H1 (cell line): ENCODE measurements around the gene GTF2F2. TPM values are rescaled to one million over a fixed set of nuclear protein-coding genes. Genes with fewer than 3 reads are reported as not detected.

Experiments
- CTCF ChIA-PET: fragments of 300-600 bp; sonication (Branson Sonifier 250); formaldehyde crosslinking; loops from one replicate; lab custom pipeline; 2021; ENCODE audit not compliant: partially characterized antibody; lab: Charles Lee
- POLR2A ChIA-PET: fragments of 300-600 bp; sonication (Branson Sonifier 250); formaldehyde crosslinking; loops from one replicate; lab custom pipeline; 2021; ENCODE audit warnings: inconsistent platforms; ENCODE audit not compliant: partially characterized antibody; lab: Charles Lee
- DNase-seq, 2 experiments: peaks; one replicate each; pipeline versions ENCODE4 v3.0.0 to v3.0.0-alpha.2; 2010 to 2022; ENCODE audit warnings: low spot score in 2 of 2, low read depth in 1 of 2, mixed read lengths in 1 of 2
- FAIRE-seq: peaks from 2 replicates; lab custom pipeline; 2011; peaks lifted over from hg19 to GRCh38; lab: Jason Lieb, UNC
- H2AFZ ChIP-seq: 2 replicates; pipeline ENCODE4 v1.8.1; 2012; ENCODE audit warnings: low read length, inconsistent platforms
- H2AK5ac ChIP-seq: 2 replicates; pipeline ENCODE4 v1.6.1; 2013; ENCODE audit warnings: low read depth, low read length
- H2BK120ac ChIP-seq: replicated peaks from 2 replicates; pipeline ENCODE3; 2013; ENCODE audit warnings: low read depth, low read length, inconsistent platforms
- H2BK12ac ChIP-seq: 2 replicates; pipeline ENCODE4 v1.6.1; 2013; ENCODE audit warnings: low read depth, low read length
- H2BK15ac ChIP-seq: 2 replicates; pipeline ENCODE4 v1.6.1; 2013; ENCODE audit warnings: low read length
- H2BK20ac ChIP-seq: 2 replicates; pipeline ENCODE4 v1.6.1; 2013; ENCODE audit warnings: low read length
- H2BK5ac ChIP-seq: 2 replicates; pipeline ENCODE4 v1.6.1; 2013; ENCODE audit warnings: low read depth, low read length
- H3K14ac ChIP-seq: 2 replicates; pipeline ENCODE4 v1.6.1; 2013; ENCODE audit warnings: inconsistent platforms; ENCODE audit not compliant: insufficient read length
- H3K18ac ChIP-seq: 2 replicates; pipeline ENCODE4 v1.6.1; 2013; ENCODE audit warnings: low read length; ENCODE audit errors: extremely low read depth
- H3K23ac ChIP-seq: 2 replicates; pipeline ENCODE4 v1.6.1; 2013; ENCODE audit warnings: inconsistent platforms; ENCODE audit not compliant: insufficient read length
- H3K23me2 ChIP-seq: 2 replicates; pipeline ENCODE4 v1.6.1; 2013; ENCODE audit warnings: low read depth, low read length
- H3K27ac ChIP-seq: 2 replicates; pipeline ENCODE4 v1.6.1; 2011; ENCODE audit warnings: low read depth, low read length, inconsistent platforms
- H3K27me3 ChIP-seq, 4 experiments: replicated peaks in 1 of 4; 1 replicate in 1 of 4; 2 replicates in 3 of 4; pipeline versions ENCODE4 v1.6.1 to v1.8.1; 2011 to 2013; ENCODE audit warnings: low read length in 3 of 4, mild to moderate bottlenecking in 3 of 4, inconsistent platforms in 2 of 4, mixed read lengths in 2 of 4, moderate library complexity in 1 of 4; ENCODE audit not compliant: control insufficient read depth in 3 of 4, insufficient read depth in 3 of 4; ENCODE audit errors: extremely low read depth in 1 of 4
- H3K36me3 ChIP-seq, 4 experiments: 2 replicates each; pipeline versions ENCODE4 v1.6.1 to v1.8.1; 2011 to 2013; ENCODE audit warnings: mild to moderate bottlenecking in 4 of 4, low read length in 3 of 4, moderate library complexity in 2 of 4, control low read depth in 1 of 4, inconsistent platforms in 1 of 4; ENCODE audit not compliant: insufficient read depth in 4 of 4, control insufficient read depth in 2 of 4
- H3K4ac ChIP-seq: replicated peaks from 2 replicates; pipeline ENCODE3; 2013; ENCODE audit warnings: low read length, low read depth, mixed read lengths, inconsistent platforms; ENCODE audit not compliant: insufficient read length
- H3K4me1 ChIP-seq, 4 experiments: replicated peaks in 1 of 4; 1 replicate in 1 of 4; 2 replicates in 3 of 4; pipeline versions ENCODE4 v1.6.1 to v1.8.1; 2011 to 2013; ENCODE audit warnings: low read length in 3 of 4, inconsistent platforms in 2 of 4, mixed read lengths in 1 of 4; ENCODE audit not compliant: insufficient read depth in 4 of 4, control insufficient read depth in 3 of 4
- H3K4me2 ChIP-seq, 2 experiments: 2 replicates each; pipeline versions ENCODE4 v1.6.1 to v1.8.1; 2011 to 2013; ENCODE audit warnings: low read depth in 2 of 2, low read length in 2 of 2, control low read depth in 1 of 2, inconsistent platforms in 1 of 2, mild to moderate bottlenecking in 1 of 2; ENCODE audit not compliant: insufficient read depth in 1 of 2
- H3K4me3 ChIP-seq, 4 experiments: fragments of 200-600, 300-600 bp in 1 of 4; sonication (generic), shearing (Covaris generic), sonication (Bioruptor Twin) in 1 of 4; 2 replicates each; pipeline versions ENCODE4 v1.5.1 to v1.8.1; 2011 to 2016; ENCODE audit warnings: low read length in 4 of 4, low read depth in 3 of 4, control low read depth in 2 of 4, inconsistent platforms in 2 of 4, mild to moderate bottlenecking in 2 of 4, mixed read lengths in 1 of 4, moderate library complexity in 1 of 4; ENCODE audit not compliant: insufficient read depth in 2 of 4; ENCODE audit errors: extremely low read depth in 1 of 4
- H3K56ac ChIP-seq: replicated peaks from 2 replicates; pipeline ENCODE3; 2013; ENCODE audit warnings: low read depth, mild to moderate bottlenecking, mixed read lengths, low read length, inconsistent platforms; ENCODE audit not compliant: insufficient read length
- H3K79me1 ChIP-seq: 2 replicates; pipeline ENCODE4 v1.6.1; 2013; ENCODE audit warnings: low read depth, low read length, control low read depth
- H3K79me2 ChIP-seq, 2 experiments: 2 replicates each; pipeline versions ENCODE4 v1.6.1 to v1.8.1; 2012 to 2013; ENCODE audit warnings: low read length in 2 of 2, mild to moderate bottlenecking in 2 of 2, inconsistent platforms in 1 of 2; ENCODE audit not compliant: insufficient read depth in 2 of 2, control insufficient read depth in 1 of 2
- H3K9ac ChIP-seq, 4 experiments: replicated peaks in 1 of 4; 1 replicate in 1 of 4; 2 replicates in 3 of 4; pipeline versions ENCODE4 v1.6.1 to v1.8.1; 2011 to 2013; ENCODE audit warnings: low read depth in 3 of 4, low read length in 3 of 4, control low read depth in 2 of 4, mild to moderate bottlenecking in 2 of 4, moderate library complexity in 2 of 4, inconsistent platforms in 1 of 4; ENCODE audit errors: extremely low read depth in 1 of 4
- H3K9me3 ChIP-seq, 2 experiments: 2 replicates each; pipeline versions ENCODE4 v1.6.1 to v1.8.1; 2012 to 2013; ENCODE audit warnings: mild to moderate bottlenecking in 2 of 2, moderate library complexity in 2 of 2, control low read depth in 1 of 2, inconsistent platforms in 1 of 2, low read depth in 1 of 2, low read length in 1 of 2, mixed read lengths in 1 of 2; ENCODE audit not compliant: insufficient read depth in 2 of 2
- H4K20me1 ChIP-seq, 2 experiments: replicated peaks in 1 of 2; 2 replicates each; pipeline versions ENCODE3 to v1.8.1; 2011 to 2013; ENCODE audit warnings: inconsistent platforms in 2 of 2, low read length in 2 of 2, mild to moderate bottlenecking in 1 of 2; ENCODE audit not compliant: insufficient read depth in 2 of 2, control insufficient read depth in 1 of 2
- H4K5ac ChIP-seq: 2 replicates; pipeline ENCODE4 v1.6.1; 2013; ENCODE audit warnings: low read length, low read depth, mixed read lengths, inconsistent platforms; ENCODE audit not compliant: insufficient read length
- H4K8ac ChIP-seq: 2 replicates; pipeline ENCODE4 v1.8.0; 2013; ENCODE audit warnings: mild to moderate bottlenecking, moderate library complexity, low read length, inconsistent platforms; ENCODE audit not compliant: insufficient read depth; ENCODE audit errors: extremely low read depth
- H4K91ac ChIP-seq: replicated peaks from 2 replicates; pipeline ENCODE3; 2013; ENCODE audit warnings: low read length, mixed read lengths, inconsistent platforms; ENCODE audit not compliant: insufficient read length
- ATF3 ChIP-seq: IDR thresholded peaks from 2 replicates; pipeline ENCODE4 v1.6.1; 2011; ENCODE audit warnings: low read depth, mild to moderate bottlenecking, low read length; ENCODE audit not compliant: insufficient read depth
- POLR2A ChIP-seq, 2 experiments: IDR thresholded peaks; 1 replicate in 1 of 2; 2 replicates in 1 of 2; pipeline ENCODE4 v1.6.1; 2011; ENCODE audit warnings: low read depth in 2 of 2, low read length in 2 of 2, mild to moderate bottlenecking in 2 of 2; ENCODE audit errors: control extremely low read depth in 1 of 2
- POU5F1 ChIP-seq: IDR thresholded peaks from 2 replicates; pipeline ENCODE4 v1.6.1; 2011; ENCODE audit warnings: low read depth, mild to moderate bottlenecking, low read length, moderate library complexity
- WGBS, 2 experiments: shearing (Covaris generic) in 1 of 2; methylation state at CpG; one replicate each; pipeline versions ENCODE4 v1.1.6 to v1.1.7; 2013 to 2015; ENCODE audit warnings: low lambda C conversion rate in 2 of 2, mixed read lengths in 2 of 2, inconsistent platforms in 1 of 2, low coverage in 1 of 2, missing lambda C conversion rate in 1 of 2; ENCODE audit not compliant: insufficient replicate concordance in 2 of 2, insufficient coverage in 1 of 2, insufficient read length in 1 of 2; ENCODE audit errors: extremely low coverage in 1 of 2, missing lambda C conversion rate in 1 of 2; 5-methylcytosine and 5-hydroxymethylcytosine counted together
- polyA plus RNA-seq, 7 experiments: library from polyadenylated mRNA; depleted of rRNA in 3 of 7; stranded (reverse) in 5 of 7; unstranded in 2 of 7; fragments of >200 nt in 5 of 7; fragments of 200-250 nt in 2 of 7; gene quantifications; 1 replicate in 5 of 7; 2 replicates in 1 of 7; 4 replicates in 1 of 7; pipeline versions ENCODE4 v1.2.1 to v1.2.3, GENCODE V29; 2011 to 2013; ENCODE audit warnings: missing spikeins in 2 of 7, mixed read lengths in 2 of 7
- total RNA-seq: library from RNA; stranded (reverse); fragmentation: NEBNext Ultra II Directional; extraction: Animal tissue kit (Norgen Biotek cat#: 25700); gene quantifications from 2 replicates; pipeline ENCODE4 v1.2.1, GENCODE V29; 2021

GTF2F2 gene
- total and polyA plus RNA-seq, 2 of the 8 experiments (the other 6 are each of a cell fraction or from before 2014, with no cell fraction given) = 10.8 to 31.1 TPM

GRCh38 chr13:45332831-45333219 lies 212.5 kb downstream of the GTF2F2 start:
- POLR2A ChIA-PET = interaction anchor here (0.9 to 16.2 kb wide), 10 partner anchors 7 to 271 kb away, joined by 3 to 319 read pairs (median 5); partner anchors contain the start of gene TPT1

More at GRCh38 chr13:45332831-45333219, 212.5 kb downstream of the GTF2F2 start:
- no peaks in the 10 kb centered on the region for H3K9me3 ChIP-seq
- FAIRE-seq (no peak), DNase-seq (no peak)
- no peak overlapping the region for H2BK15ac ChIP-seq
- H2BK120ac ChIP-seq = no peak overlapping the region
- no peak overlapping the region for H2AFZ ChIP-seq
- no peak overlapping the region for H4K91ac ChIP-seq
- no peak overlapping the region for H3K4me3 ChIP-seq
- no peak overlapping the region for H3K4me2 ChIP-seq
- no peak overlapping the region for H3K23ac ChIP-seq
- H3K4ac ChIP-seq = no peak overlapping the region
- TF ChIP-seq POU5F1 (no peak), POLR2A (IDR thresholded peaks at IDR 0.05; ENCODE audit: control extremely low read depth in 1 of 2, low read depth in 2 of 2, low read length in 2 of 2) (peak in 1 of 2 experiments; percentile 36; a peak in 1 of 3 replicates), ATF3 (no peak)
- H3K79me2 ChIP-seq = peaks cover 0 to 5% of the 10 kb centered on the region in 2 experiments; a peak in 2 of 4 replicates
- no peak overlapping the region for H3K56ac ChIP-seq
- H3K14ac ChIP-seq = no peak overlapping the region
- 78% methylated on average over 3 of the region's 3 CpGs; no CpG with 5 or more reads in 1 of the 2 experiments for WGBS, 2 experiments
- peaks cover 0 to 6% (median under 1%) of the 10 kb centered on the region in 4 experiments; a peak in 5 of 7 replicates for H3K4me1 ChIP-seq
- H4K5ac ChIP-seq = no peak overlapping the region
- CTCF ChIA-PET = interaction anchor here (1.2 to 1.6 kb wide), 2 partner anchors 24 to 61 kb away, joined by 4 read pairs; no protein-coding TSS in a partner anchor
- H3K27me3 ChIP-seq = no peaks in the 10 kb centered on the region
- no peak overlapping the region for H2BK20ac ChIP-seq
- H3K23me2 ChIP-seq = peaks cover 3% of the 10 kb centered on the region; the same call in 1 of the 2 replicates
- peaks cover 7 to 15% of the 10 kb centered on the region in 2 experiments for H4K20me1 ChIP-seq
- no peak overlapping the region for H3K18ac ChIP-seq
- no peak overlapping the region for H3K27ac ChIP-seq
- H3K9ac ChIP-seq = no peak overlapping the region
- 0 out of 2 replicates have a peak, but pooled peaks cover 3% of the 10 kb centered on the region for H3K79me1 ChIP-seq
- H3K36me3 ChIP-seq = peaks cover 19 to 38% (median 26%) of the 10 kb centered on the region in 4 experiments
- H2BK12ac ChIP-seq = no peak overlapping the region
- no peak overlapping the region for H4K8ac ChIP-seq
- H2AK5ac ChIP-seq = no peak overlapping the region
- H2BK5ac ChIP-seq = no peak overlapping the region
